ENCODE measurements around the gene ZNF701. TPM values are rescaled to one million over a fixed set of nuclear protein-coding genes. Genes with fewer than 3 reads are reported as not detected.
A peak's percentile ranks its signal among the peaks of the same experiment; 100 is the strongest.

The ZNF701 gene
- total RNA-seq, 1 experiment from 2014 or later = 9.0 TPM

DNA sequence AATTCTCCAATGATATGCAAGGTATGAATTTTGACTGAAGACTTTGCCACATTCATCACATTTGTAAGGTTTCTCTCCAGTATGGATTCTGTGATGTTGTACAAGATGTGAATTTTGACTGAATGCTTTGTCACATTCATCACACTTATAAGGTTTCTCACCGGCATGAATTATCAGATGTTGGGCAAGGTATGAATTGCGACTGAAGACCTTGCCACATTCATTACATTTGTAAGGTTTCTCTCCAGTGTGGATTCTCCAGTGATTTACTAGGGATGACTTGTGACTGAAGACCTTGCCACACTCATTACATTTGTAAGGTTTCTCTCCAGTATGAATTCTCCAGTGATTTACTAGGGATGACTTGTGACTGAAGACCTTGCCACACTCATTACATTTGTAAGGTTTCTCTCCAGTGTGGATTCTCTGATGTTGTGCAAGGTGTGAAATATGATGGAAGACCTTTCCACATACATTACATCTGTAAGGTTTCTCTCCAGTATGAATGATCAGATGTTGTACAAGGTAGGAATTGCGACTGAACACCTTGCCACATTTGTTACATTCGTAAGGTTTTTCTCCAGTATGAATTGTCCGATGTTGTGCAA, 43.3 kb downstream of the ZNF701 start:
- H3K9me2 ChIP-seq (ENCODE audit: insufficient read depth) = no peaks in the 10 kb centered on the region
- peaks cover 7 to 43% of the 10 kb centered on the region in 2 experiments for H3K36me3 ChIP-seq (ENCODE audit: control insufficient read depth in 1 of 2, insufficient read depth in 2 of 2, low read length in 2 of 2)
- ChIA-PET POLR2A (no interaction called here), RAD21 (ENCODE audit: low non-redundant PET in 1 of 2, low total read pairs in 2 of 2, uncharacterized antibody in 2 of 2, unreplicated experiment in 2 of 2) (no interaction called here), CTCF (no interaction called here)
- no peak overlapping the region for H3K27ac ChIP-seq (ENCODE audit: low read depth, low read length)
- H3K4me1 ChIP-seq (ENCODE audit: control insufficient read depth in 1 of 2, insufficient read depth in 2 of 2, low read length in 2 of 2) = no peaks in the 10 kb centered on the region
- BruUV-seq (replicated peaks) = no TSS peak
- intact Hi-C loops (cut with micrococcal nuclease) = no loop called here
- H3K4me2 ChIP-seq (ENCODE audit: low read length) = no peak overlapping the region
- peak; percentile 76 for TF ChIP-seq ZNF274 (IDR thresholded peaks at IDR 0.05; ENCODE audit: low read depth, low read length)
- no peak for TF ChIP-seq EGR1 (IDR thresholded peaks at IDR 0.05; ENCODE audit: low read depth)
- no peak overlapping the region for H3K9ac ChIP-seq (ENCODE audit: low read length)
- no peak overlapping the region for H2AFZ ChIP-seq (ENCODE audit: low read depth, low read length, poor library complexity, severe bottlenecking)
- no peak overlapping the region for H3K4me3 ChIP-seq (replicated peaks in 1 of 2; ENCODE audit: low read depth in 1 of 2, low read length in 2 of 2)
- DNase-seq (ENCODE audit: low read depth, low spot score) (no peak), ATAC-seq (no peak)
- H3K9me3 ChIP-seq (ENCODE audit: control insufficient read depth in 1 of 2, insufficient read depth in 1 of 2, low read depth in 1 of 2, low read length in 2 of 2) = peaks cover 17 to 25% of the 10 kb centered on the region in 2 experiments
- H3K79me2 ChIP-seq (ENCODE audit: insufficient read depth, low read length) = peaks cover 9% of the 10 kb centered on the region; the same call in 1 of the 2 replicates
- no peaks in the 10 kb centered on the region for H3K27me3 ChIP-seq (ENCODE audit: insufficient read depth, low read length)
- no peaks in the 10 kb centered on the region for H4K20me1 ChIP-seq (ENCODE audit: insufficient read depth)

DNA sequence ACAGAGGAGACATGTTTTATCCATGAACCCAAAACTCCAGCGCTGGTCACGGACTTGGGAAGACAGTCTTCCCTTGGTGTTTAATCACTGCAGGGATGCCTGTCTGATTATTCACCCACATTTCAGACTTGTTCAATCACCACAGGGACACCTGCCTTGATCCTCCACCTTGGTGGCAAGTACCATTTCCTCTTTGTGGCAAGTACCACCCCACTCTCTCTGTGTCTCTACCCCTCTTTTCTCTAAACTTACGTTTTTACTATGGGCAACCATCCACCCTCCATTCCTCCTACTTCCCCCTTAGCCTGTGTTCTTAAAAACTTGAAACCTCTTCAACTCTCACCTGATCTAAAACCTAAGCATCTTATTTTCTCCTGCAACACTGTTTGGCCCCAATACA, 51.3 kb downstream of the ZNF701 start:
- H3K9ac ChIP-seq (ENCODE audit: low read length) = no peak overlapping the region
- H4K20me1 ChIP-seq (ENCODE audit: insufficient read depth) = no peaks in the 10 kb centered on the region
- H3K27me3 ChIP-seq (ENCODE audit: insufficient read depth, low read length) = no peaks in the 10 kb centered on the region
- intact Hi-C loops (cut with micrococcal nuclease) = no loop called here
- POLR2A ChIA-PET = no interaction called here
- no peak for DNase-seq (ENCODE audit: low read depth, low spot score)
- no peaks in the 10 kb centered on the region for H3K9me3 ChIP-seq (ENCODE audit: control insufficient read depth in 1 of 2, insufficient read depth in 1 of 2, low read depth in 1 of 2, low read length in 2 of 2)
- no peak overlapping the region for H3K27ac ChIP-seq (ENCODE audit: low read depth, low read length)
- no peak overlapping the region for H3K4me2 ChIP-seq (ENCODE audit: low read length)
- no peaks in the 10 kb centered on the region for H3K79me2 ChIP-seq (ENCODE audit: insufficient read depth, low read length)
- ATAC-seq = no peak
- no peaks in the 10 kb centered on the region for H3K4me1 ChIP-seq (ENCODE audit: control insufficient read depth in 1 of 2, insufficient read depth in 2 of 2, low read length in 2 of 2)
- RAD21 ChIA-PET (ENCODE audit: low non-redundant PET in 1 of 2, low total read pairs in 2 of 2, uncharacterized antibody in 2 of 2, unreplicated experiment in 2 of 2) = no interaction called here
- CTCF ChIA-PET = no interaction called here
- BruUV-seq (replicated peaks) = no TSS peak
- no peak overlapping the region for H2AFZ ChIP-seq (ENCODE audit: low read depth, low read length, poor library complexity, severe bottlenecking)
- peaks cover 0 to 13% of the 10 kb centered on the region in 2 experiments; a peak in 1 of 4 replicates for H3K36me3 ChIP-seq (ENCODE audit: control insufficient read depth in 1 of 2, insufficient read depth in 2 of 2, low read length in 2 of 2)
- H3K9me2 ChIP-seq (ENCODE audit: insufficient read depth) = no peaks in the 10 kb centered on the region
- H3K4me3 ChIP-seq (replicated peaks in 1 of 2; ENCODE audit: low read depth in 1 of 2, low read length in 2 of 2) = no peak overlapping the region
- TF ChIP-seq SRF (IDR thresholded peaks at IDR 0.05; ENCODE audit: low read depth) = no peak
- no peak for TF ChIP-seq CEBPB (IDR thresholded peaks at IDR 0.05; ENCODE audit: low read depth)
- TF ChIP-seq SP1 (IDR thresholded peaks at IDR 0.05; ENCODE audit: low read depth) = no peak
- no peak for TF ChIP-seq MAX (IDR thresholded peaks at IDR 0.05)
- no peak for TF ChIP-seq FOSL1 (IDR thresholded peaks at IDR 0.05; ENCODE audit: low read depth)
- TF ChIP-seq POLR2A (IDR thresholded peaks at IDR 0.05; ENCODE audit: borderline replicate concordance, extremely low read depth, insufficient read depth, insufficient read length) = no peak
- no peak for TF ChIP-seq ZFX (IDR thresholded peaks at IDR 0.05)
- no peak for TF ChIP-seq EGR1 (IDR thresholded peaks at IDR 0.05; ENCODE audit: low read depth)
- no peak for TF ChIP-seq ATF3 (IDR thresholded peaks at IDR 0.05)
- no peak for TF ChIP-seq POLR2AphosphoS5 (IDR thresholded peaks at IDR 0.05; ENCODE audit: low read depth, low read length)
- TF ChIP-seq JUND (IDR thresholded peaks at IDR 0.05) = no peak
- TF ChIP-seq SIN3A (IDR thresholded peaks at IDR 0.05; ENCODE audit: low read depth) = no peak
- no peak for TF ChIP-seq TCF7L2 (IDR thresholded peaks at IDR 0.05; ENCODE audit: borderline replicate concordance, extremely low read depth, insufficient read depth, insufficient read length)
- no peak for TF ChIP-seq EZH2phosphoT487 (IDR thresholded peaks at IDR 0.05; ENCODE audit: borderline replicate concordance)
- no peak for TF ChIP-seq YY1 (IDR thresholded peaks at IDR 0.05; ENCODE audit: extremely low read depth, insufficient replicate concordance, low read depth, low read length)
- TF ChIP-seq, protein P1, sequence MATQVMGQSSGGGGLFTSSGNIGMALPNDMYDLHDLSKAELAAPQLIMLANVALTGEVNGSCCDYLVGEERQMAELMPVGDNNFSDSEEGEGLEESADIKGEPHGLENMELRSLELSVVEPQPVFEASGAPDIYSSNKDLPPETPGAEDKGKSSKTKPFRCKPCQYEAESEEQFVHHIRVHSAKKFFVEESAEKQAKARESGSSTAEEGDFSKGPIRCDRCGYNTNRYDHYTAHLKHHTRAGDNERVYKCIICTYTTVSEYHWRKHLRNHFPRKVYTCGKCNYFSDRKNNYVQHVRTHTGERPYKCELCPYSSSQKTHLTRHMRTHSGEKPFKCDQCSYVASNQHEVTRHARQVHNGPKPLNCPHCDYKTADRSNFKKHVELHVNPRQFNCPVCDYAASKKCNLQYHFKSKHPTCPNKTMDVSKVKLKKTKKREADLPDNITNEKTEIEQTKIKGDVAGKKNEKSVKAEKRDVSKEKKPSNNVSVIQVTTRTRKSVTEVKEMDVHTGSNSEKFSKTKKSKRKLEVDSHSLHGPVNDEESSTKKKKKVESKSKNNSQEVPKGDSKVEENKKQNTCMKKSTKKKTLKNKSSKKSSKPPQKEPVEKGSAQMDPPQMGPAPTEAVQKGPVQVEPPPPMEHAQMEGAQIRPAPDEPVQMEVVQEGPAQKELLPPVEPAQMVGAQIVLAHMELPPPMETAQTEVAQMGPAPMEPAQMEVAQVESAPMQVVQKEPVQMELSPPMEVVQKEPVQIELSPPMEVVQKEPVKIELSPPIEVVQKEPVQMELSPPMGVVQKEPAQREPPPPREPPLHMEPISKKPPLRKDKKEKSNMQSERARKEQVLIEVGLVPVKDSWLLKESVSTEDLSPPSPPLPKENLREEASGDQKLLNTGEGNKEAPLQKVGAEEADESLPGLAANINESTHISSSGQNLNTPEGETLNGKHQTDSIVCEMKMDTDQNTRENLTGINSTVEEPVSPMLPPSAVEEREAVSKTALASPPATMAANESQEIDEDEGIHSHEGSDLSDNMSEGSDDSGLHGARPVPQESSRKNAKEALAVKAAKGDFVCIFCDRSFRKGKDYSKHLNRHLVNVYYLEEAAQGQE (IDR thresholded peaks at IDR 0.05; ENCODE audit: low read depth) = no peak
- TF ChIP-seq CBX3 (IDR thresholded peaks at IDR 0.05; ENCODE audit: low read depth) = no peak
- no peak for TF ChIP-seq ZNF274 (IDR thresholded peaks at IDR 0.05; ENCODE audit: low read depth, low read length)
